Measurements from ENCODE around the gene GPS1.

DNA sequence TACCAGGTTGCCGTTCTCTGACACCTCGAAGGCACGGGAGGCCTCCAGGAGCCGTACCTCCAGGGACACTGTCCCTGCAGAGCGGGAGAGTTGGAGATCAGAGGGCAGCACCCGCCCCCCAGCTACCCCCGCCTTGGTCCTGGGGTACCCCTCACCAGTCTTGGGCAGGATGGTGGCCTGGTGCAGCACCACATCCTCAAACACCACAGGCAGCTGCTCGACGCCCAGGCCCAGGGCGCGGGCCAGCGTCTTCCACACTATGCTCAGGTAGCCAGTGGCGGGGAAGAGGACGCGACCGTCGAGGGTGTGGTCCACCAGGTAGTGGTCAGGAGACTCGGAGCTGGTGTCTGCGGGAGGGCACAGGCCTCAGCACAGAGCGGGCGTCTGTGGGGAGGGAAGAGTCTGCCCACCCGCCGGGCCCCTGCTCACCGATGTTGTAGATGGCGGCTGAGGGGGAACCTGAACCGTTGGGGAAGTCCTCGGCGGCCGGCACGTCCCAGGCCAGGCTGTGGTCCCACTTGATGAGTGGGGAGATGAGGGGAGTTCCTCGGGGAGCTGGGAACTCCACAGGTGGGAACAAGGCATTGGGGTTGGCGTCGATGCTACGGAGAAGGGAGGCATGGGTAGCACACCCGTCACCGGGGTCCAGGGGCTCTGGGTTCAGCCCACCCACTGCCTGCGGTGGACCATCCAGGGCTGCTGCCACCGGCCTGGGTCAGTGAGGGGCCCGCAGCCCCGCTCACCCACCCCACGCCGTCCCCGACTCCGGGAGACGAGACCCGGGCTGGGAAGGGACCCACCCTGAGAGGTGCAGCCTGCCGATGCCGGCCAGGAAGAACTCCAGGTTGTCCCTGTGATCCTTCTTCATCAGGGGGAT is 36.5 kb downstream of the GPS1 start:
- TF ChIP-seq EZH2phosphoT487 (IDR thresholded peaks at IDR 0.05; ENCODE audit: borderline replicate concordance, low read depth) (no peak), TAF1 (IDR thresholded peaks at IDR 0.05; ENCODE audit: borderline replicate concordance, low read depth, low read length) (no peak), REST (IDR thresholded peaks at IDR 0.05; ENCODE audit: low read depth, low read length) (no peak), EP300 (IDR thresholded peaks at IDR 0.05; ENCODE audit: borderline replicate concordance in 1 of 2, low read depth in 1 of 2, low read length in 1 of 2) (no peak), POLR2AphosphoS5 (IDR thresholded peaks at IDR 0.05; ENCODE audit: low read depth, low read length) (no peak), CTCF (IDR thresholded peaks at IDR 0.05) (no peak)

Measured in SK-N-SH (cell line).